IPS-NIHi11 (cell line): ENCODE measurements around the gene HPSE2.

Experiments used
- DNase-seq: peaks from one replicate; pipeline ENCODE4 v3.0.0; 2012; ENCODE audit warnings: mixed read lengths, low spot score

HPSE2 gene

GRCh38 chr10:98489561-98490481 is 745.8 kb downstream of the HPSE2 start:
- DNase-seq: no peak

- no peak for DNase-seq
These were observed 746.8 kb downstream of the HPSE2 start for GRCh38 chr10:98488669-98489430.

- no peak for DNase-seq
These were observed 748.0 kb downstream of the HPSE2 start for GRCh38 chr10:98487649-98488048.

GRCh38 chr10:98486421-98486820 is 749.2 kb downstream of the HPSE2 start:
- no peak for DNase-seq

GRCh38 chr10:98485959-98486358 is 749.7 kb downstream of the HPSE2 start:
- DNase-seq: no peak

GRCh38 chr10:98483658-98484057 is 752.0 kb downstream of the HPSE2 start:
- no peak for DNase-seq

- DNase-seq: no peak
These were observed 753.6 kb downstream of the HPSE2 start for GRCh38 chr10:98482096-98482495.

GRCh38 chr10:98481404-98481945 is 754.2 kb downstream of the HPSE2 start:
- DNase-seq: no peak

GRCh38 chr10:98478430-98479222 is 757.0 kb downstream of the HPSE2 start:
- no peak for DNase-seq

- no peak for DNase-seq
These were observed 757.8 kb downstream of the HPSE2 start for GRCh38 chr10:98477861-98478260.

- DNase-seq: no peak
These were observed 761.0 kb downstream of the HPSE2 start for GRCh38 chr10:98474628-98475027.

- peak; percentile 45 for DNase-seq
These were observed 763.5 kb downstream of the HPSE2 start for GRCh38 chr10:98472196-98472595.

- no peak for DNase-seq
These were observed 764.8 kb downstream of the HPSE2 start for GRCh38 chr10:98470850-98471249.

- DNase-seq: no peak
These were observed 766.4 kb downstream of the HPSE2 start for GRCh38 chr10:98469001-98469931.

- peak; percentile 93 for DNase-seq
These were observed 767.9 kb downstream of the HPSE2 start for GRCh38 chr10:98467506-98468318.

- DNase-seq: no peak
These were observed 768.7 kb downstream of the HPSE2 start for GRCh38 chr10:98466861-98467505.

- no peak for DNase-seq
These were observed 769.8 kb downstream of the HPSE2 start for GRCh38 chr10:98465866-98466265.

GRCh38 chr10:98463976-98464754 is 771.5 kb downstream of the HPSE2 start:
- DNase-seq: no peak

GRCh38 chr10:98463016-98463415 is 772.6 kb downstream of the HPSE2 start:
- no peak for DNase-seq
